ENCODE data around the gene CDKAL1. TPM values are rescaled to one million over a fixed set of nuclear protein-coding genes. Genes with fewer than 3 reads are reported as not detected.

The CDKAL1 gene
- total and polyA plus RNA-seq, 2 of the 13 experiments (the other 11 are each of a cell fraction or from before 2014, with no cell fraction given), result 9.5 to 27.7 TPM

- no peak for TF ChIP-seq ZBTB40 (IDR thresholded peaks at IDR 0.05)
- no peak; the same call in 1 of the 2 replicates for TF ChIP-seq ZBTB40 (CRISPR knock-in tag; IDR thresholded peaks at IDR 0.05)
- TF ChIP-seq, protein P1, sequence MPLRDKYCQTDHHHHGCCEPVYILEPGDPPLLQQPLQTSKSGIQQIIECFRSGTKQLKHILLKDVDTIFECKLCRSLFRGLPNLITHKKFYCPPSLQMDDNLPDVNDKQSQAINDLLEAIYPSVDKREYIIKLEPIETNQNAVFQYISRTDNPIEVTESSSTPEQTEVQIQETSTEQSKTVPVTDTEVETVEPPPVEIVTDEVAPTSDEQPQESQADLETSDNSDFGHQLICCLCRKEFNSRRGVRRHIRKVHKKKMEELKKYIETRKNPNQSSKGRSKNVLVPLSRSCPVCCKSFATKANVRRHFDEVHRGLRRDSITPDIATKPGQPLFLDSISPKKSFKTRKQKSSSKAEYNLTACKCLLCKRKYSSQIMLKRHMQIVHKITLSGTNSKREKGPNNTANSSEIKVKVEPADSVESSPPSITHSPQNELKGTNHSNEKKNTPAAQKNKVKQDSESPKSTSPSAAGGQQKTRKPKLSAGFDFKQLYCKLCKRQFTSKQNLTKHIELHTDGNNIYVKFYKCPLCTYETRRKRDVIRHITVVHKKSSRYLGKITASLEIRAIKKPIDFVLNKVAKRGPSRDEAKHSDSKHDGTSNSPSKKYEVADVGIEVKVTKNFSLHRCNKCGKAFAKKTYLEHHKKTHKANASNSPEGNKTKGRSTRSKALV (CRISPR knock-in tag; IDR thresholded peaks at IDR 0.05), result no peak
- TF ChIP-seq, protein P2, sequence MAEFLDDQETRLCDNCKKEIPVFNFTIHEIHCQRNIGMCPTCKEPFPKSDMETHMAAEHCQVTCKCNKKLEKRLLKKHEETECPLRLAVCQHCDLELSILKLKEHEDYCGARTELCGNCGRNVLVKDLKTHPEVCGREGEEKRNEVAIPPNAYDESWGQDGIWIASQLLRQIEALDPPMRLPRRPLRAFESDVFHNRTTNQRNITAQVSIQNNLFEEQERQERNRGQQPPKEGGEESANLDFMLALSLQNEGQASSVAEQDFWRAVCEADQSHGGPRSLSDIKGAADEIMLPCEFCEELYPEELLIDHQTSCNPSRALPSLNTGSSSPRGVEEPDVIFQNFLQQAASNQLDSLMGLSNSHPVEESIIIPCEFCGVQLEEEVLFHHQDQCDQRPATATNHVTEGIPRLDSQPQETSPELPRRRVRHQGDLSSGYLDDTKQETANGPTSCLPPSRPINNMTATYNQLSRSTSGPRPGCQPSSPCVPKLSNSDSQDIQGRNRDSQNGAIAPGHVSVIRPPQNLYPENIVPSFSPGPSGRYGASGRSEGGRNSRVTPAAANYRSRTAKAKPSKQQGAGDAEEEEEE (CRISPR knock-in tag; IDR thresholded peaks at IDR 0.05; ENCODE audit: borderline replicate concordance), result no peak
- TF ChIP-seq MED13 (CRISPR knock-in tag; IDR thresholded peaks at IDR 0.05), result no peak
- TF ChIP-seq SMAD1 (CRISPR knock-in tag; IDR thresholded peaks at IDR 0.05; ENCODE audit: borderline replicate concordance, low read depth), result no peak
- TF ChIP-seq FOXA3 (CRISPR knock-in tag; IDR thresholded peaks at IDR 0.05), result peak; percentile 98
- TF ChIP-seq DMTF1 (CRISPR knock-in tag; IDR thresholded peaks at IDR 0.05), result no peak
- no peak for TF ChIP-seq ADNP (CRISPR knock-in tag; IDR thresholded peaks at IDR 0.05)
- TF ChIP-seq TARDBP (CRISPR knock-in tag; IDR thresholded peaks at IDR 0.05), result peak; percentile 78; the same call in 1 of the 2 replicates
- peak; percentile 23; the same call in 1 of the 2 replicates for TF ChIP-seq TFAP4 (IDR thresholded peaks at IDR 0.05; ENCODE audit: borderline replicate concordance, low read depth)
- peak; percentile 35; the same call in 1 of the 2 replicates for TF ChIP-seq SALL1 (CRISPR knock-in tag; IDR thresholded peaks at IDR 0.05)
Measured at GRCh38 chr6:21003780-21004541, 469.7 kb downstream of the CDKAL1 start (continued).
